Measurements from ENCODE around the gene PSMD2.

DNA sequence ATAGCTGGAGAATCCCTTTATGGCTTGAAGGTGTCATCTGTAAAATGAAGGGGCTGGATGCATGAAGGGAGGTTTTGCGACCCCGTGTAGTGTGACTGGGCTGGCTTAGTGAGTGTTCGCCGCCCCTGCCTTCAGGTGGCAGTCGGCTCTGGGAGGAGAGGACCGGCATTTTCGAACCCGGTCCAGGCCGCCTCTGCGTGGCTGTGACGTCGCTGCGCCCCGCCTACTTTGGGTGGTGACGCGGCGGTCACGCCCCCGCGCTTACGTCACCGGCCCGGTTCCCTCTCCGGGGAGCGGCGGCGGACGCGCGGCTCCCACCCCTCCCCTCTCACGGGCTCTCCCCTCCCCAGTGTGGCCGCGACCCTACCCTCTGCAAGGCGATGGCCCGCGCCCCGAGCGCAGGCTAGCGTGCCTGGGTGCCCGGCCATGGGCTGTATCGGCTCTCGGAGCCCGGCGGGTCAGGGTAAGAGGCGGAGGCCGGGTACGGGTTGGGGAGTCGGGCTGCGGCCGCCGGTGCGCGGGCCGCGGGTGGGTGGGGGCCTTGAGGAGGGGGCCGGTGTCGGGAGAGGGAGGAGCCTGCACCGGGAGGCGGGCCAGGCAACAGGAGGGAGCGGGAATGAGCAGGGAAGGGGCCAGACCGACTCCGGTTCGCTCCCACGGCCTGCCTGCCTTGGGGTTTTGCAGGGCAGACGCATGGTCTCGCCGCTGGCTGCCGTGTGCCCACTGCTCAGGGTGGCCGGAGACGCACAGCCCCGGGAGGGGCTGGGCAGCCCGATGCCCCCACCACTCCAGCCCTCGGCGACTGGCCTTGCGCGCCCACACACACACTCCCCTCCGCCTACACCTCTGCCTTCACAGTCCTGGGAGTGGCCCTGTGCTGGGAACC lies 36.9 kb downstream of the PSMD2 start:
- TF ChIP-seq RAD21 (IDR thresholded peaks at IDR 0.05) (no peak), CTCF (IDR thresholded peaks at IDR 0.05; ENCODE audit: low read depth, low read length, missing input control) (no peak), GABPA (IDR thresholded peaks at IDR 0.05 in 1 of 2, conservative IDR thresholded peaks at IDR 0.05 in 1 of 2) (no peak), RXRA (IDR thresholded peaks at IDR 0.05) (no peak), TAF1 (conservative IDR thresholded peaks at IDR 0.05) (no peak), EGR1 (IDR thresholded peaks at IDR 0.05; ENCODE audit: low read depth in 2 of 2) (peak; percentile 75 to 81)
- TF ChIP-seq, protein P1, sequence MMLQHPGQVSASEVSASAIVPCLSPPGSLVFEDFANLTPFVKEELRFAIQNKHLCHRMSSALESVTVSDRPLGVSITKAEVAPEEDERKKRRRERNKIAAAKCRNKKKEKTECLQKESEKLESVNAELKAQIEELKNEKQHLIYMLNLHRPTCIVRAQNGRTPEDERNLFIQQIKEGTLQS (IDR thresholded peaks at IDR 0.05), result no peak
- TF ChIP-seq, protein P2, sequence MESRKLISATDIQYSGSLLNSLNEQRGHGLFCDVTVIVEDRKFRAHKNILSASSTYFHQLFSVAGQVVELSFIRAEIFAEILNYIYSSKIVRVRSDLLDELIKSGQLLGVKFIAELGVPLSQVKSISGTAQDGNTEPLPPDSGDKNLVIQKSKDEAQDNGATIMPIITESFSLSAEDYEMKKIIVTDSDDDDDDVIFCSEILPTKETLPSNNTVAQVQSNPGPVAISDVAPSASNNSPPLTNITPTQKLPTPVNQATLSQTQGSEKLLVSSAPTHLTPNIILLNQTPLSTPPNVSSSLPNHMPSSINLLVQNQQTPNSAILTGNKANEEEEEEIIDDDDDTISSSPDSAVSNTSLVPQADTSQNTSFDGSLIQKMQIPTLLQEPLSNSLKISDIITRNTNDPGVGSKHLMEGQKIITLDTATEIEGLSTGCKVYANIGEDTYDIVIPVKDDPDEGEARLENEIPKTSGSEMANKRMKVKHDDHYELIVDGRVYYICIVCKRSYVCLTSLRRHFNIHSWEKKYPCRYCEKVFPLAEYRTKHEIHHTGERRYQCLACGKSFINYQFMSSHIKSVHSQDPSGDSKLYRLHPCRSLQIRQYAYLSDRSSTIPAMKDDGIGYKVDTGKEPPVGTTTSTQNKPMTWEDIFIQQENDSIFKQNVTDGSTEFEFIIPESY (IDR thresholded peaks at IDR 0.05), result no peak
- TF ChIP-seq, protein P3, sequence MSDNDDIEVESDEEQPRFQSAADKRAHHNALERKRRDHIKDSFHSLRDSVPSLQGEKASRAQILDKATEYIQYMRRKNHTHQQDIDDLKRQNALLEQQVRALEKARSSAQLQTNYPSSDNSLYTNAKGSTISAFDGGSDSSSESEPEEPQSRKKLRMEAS (IDR thresholded peaks at IDR 0.05), result no peak
